PFSK-1 (cell line): ENCODE measurements around the gene SH3RF1.

Experiments used
- FOXP2 ChIP-seq: optimal IDR thresholded peaks from 2 replicates; pipeline ENCODE3; 2011; ENCODE audit warnings: borderline replicate concordance, control low read depth, inconsistent platforms; ENCODE audit not compliant: insufficient read depth; ENCODE audit errors: extremely low read length, extremely low read depth
- POLR2AphosphoS5 ChIP-seq: IDR thresholded peaks from 2 replicates; pipeline ENCODE4 v1.6.1; 2012; ENCODE audit warnings: low read depth, mild to moderate bottlenecking, control low read depth, low read length, moderate library complexity
- REST ChIP-seq, 2 experiments: IDR thresholded peaks; 2 replicates each; pipeline versions ENCODE4 v1.6.1 to v1.8.0; 2011 to 2012; ENCODE audit warnings: low read depth in 2 of 2, low read length in 2 of 2, control low read depth in 1 of 2, inconsistent platforms in 1 of 2, mild to moderate bottlenecking in 1 of 2, moderate library complexity in 1 of 2; ENCODE audit not compliant: insufficient read depth in 1 of 2
- SIN3A ChIP-seq: IDR thresholded peaks from 2 replicates; pipeline ENCODE4 v1.6.1; 2012; ENCODE audit warnings: mild to moderate bottlenecking, low read length, moderate library complexity, borderline replicate concordance; ENCODE audit not compliant: insufficient read depth
- TAF1 ChIP-seq: IDR thresholded peaks from 2 replicates; pipeline ENCODE4 v1.6.1; 2012; ENCODE audit warnings: low read length, control low read depth, borderline replicate concordance; ENCODE audit not compliant: insufficient read depth

Gene SH3RF1

GRCh38 chr4:169246279-169246678 is 24.5 kb downstream of the SH3RF1 start:
- TF ChIP-seq TAF1 = no peak
- no peak for TF ChIP-seq SIN3A
- no peak for TF ChIP-seq FOXP2
- no peak for TF ChIP-seq POLR2AphosphoS5
- no peak for TF ChIP-seq REST (IDR thresholded peaks at IDR 0.05; ENCODE audit: insufficient read depth in 1 of 2, low read depth in 2 of 2, low read length in 2 of 2)

GRCh38 chr4:169245061-169245460 is 25.7 kb downstream of the SH3RF1 start:
- no peak for TF ChIP-seq POLR2AphosphoS5
- TF ChIP-seq FOXP2 = no peak
- no peak for TF ChIP-seq TAF1
- TF ChIP-seq SIN3A = no peak
- TF ChIP-seq REST (IDR thresholded peaks at IDR 0.05; ENCODE audit: insufficient read depth in 1 of 2, low read depth in 2 of 2, low read length in 2 of 2) = no peak

- no peak for TF ChIP-seq POLR2AphosphoS5
- no peak for TF ChIP-seq SIN3A
- no peak for TF ChIP-seq TAF1
- no peak for TF ChIP-seq FOXP2
- no peak for TF ChIP-seq REST (IDR thresholded peaks at IDR 0.05; ENCODE audit: insufficient read depth in 1 of 2, low read depth in 2 of 2, low read length in 2 of 2)
Measured at GRCh38 chr4:169243825-169244609, 26.7 kb downstream of the SH3RF1 start.

GRCh38 chr4:169241464-169241863 is 29.3 kb downstream of the SH3RF1 start:
- TF ChIP-seq REST (IDR thresholded peaks at IDR 0.05; ENCODE audit: insufficient read depth in 1 of 2, low read depth in 2 of 2, low read length in 2 of 2) (no peak), TAF1 (no peak), SIN3A (no peak)

- TF ChIP-seq REST (IDR thresholded peaks at IDR 0.05; ENCODE audit: insufficient read depth in 1 of 2, low read depth in 2 of 2, low read length in 2 of 2) = no peak
- TF ChIP-seq FOXP2 = no peak
- no peak for TF ChIP-seq POLR2AphosphoS5
- no peak for TF ChIP-seq TAF1
- TF ChIP-seq SIN3A = no peak
Measured at GRCh38 chr4:169239221-169239905, 31.4 kb downstream of the SH3RF1 start.
